Heart left ventricle (tissue), 16 donors: ENCODE data around the gene IFI27L2. TPM values are rescaled to one million over a fixed set of nuclear protein-coding genes. Genes with fewer than 3 reads are reported as not detected.

Source experiments
- ATAC-seq, 4 donors: fragments of 200-7000 bp; cut with Tn5 transposase; one replicate each; pipeline ENCODE4 v1.9.1; 2020 to 2022; ENCODE audit warnings: moderate library complexity in 4 of 4, mild to moderate bottlenecking in 3 of 4, moderate number of reproducible peaks in 1 of 4
- DNase-seq, 5 donors: peaks; one replicate each; pipeline ENCODE4 v3.0.0-alpha.2; 2020
- H3K27ac ChIP-seq, 12 donors: fragments of 200-600 bp; sonication (generic) in 4 of 12; one replicate each; pipeline versions ENCODE4 v1.5.0 to v1.8.0; 2016 to 2022; ENCODE audit warnings: mild to moderate bottlenecking in 2 of 12
- H3K27me3 ChIP-seq, 9 donors: fragments of 200-600 bp; sonication (generic) in 2 of 9; one replicate each; pipeline versions ENCODE4 v1.5.1 to v1.8.0; 2016 to 2022; ENCODE audit warnings: mild to moderate bottlenecking in 3 of 9
- H3K36me3 ChIP-seq, 9 donors: fragments of 200-600 bp; sonication (generic) in 2 of 9; one replicate each; pipeline versions ENCODE4 v1.5.0 to v1.8.0; 2018 to 2022; ENCODE audit warnings: mild to moderate bottlenecking in 2 of 9
- H3K4me1 ChIP-seq, 12 donors: fragments of 200-600 bp; sonication (generic) in 4 of 12; one replicate each; pipeline versions ENCODE4 v1.5.0 to v1.8.0; 2016 to 2022; ENCODE audit warnings: mild to moderate bottlenecking in 3 of 12
- H3K4me3 ChIP-seq, 12 donors: fragments of 200-600 bp; sonication (generic) in 4 of 12; one replicate each; pipeline versions ENCODE4 v1.5.0 to v1.8.0; 2017 to 2022; ENCODE audit warnings: mild to moderate bottlenecking in 9 of 12, moderate library complexity in 4 of 12
- H3K9me3 ChIP-seq, 12 donors: fragments of 200-600 bp; sonication (generic) in 4 of 12; one replicate each; pipeline versions ENCODE4 v1.5.0 to v1.8.0; 2016 to 2022; ENCODE audit warnings: mild to moderate bottlenecking in 1 of 12
- CTCF ChIP-seq, 12 donors: fragments of 200-600 bp; sonication (generic) in 4 of 12; IDR thresholded peaks; one replicate each; pipeline versions ENCODE4 v1.5.0 to v1.8.0; 2018 to 2022; ENCODE audit warnings: antibody characterized with exemption in 12 of 12, mild to moderate bottlenecking in 5 of 12
- POLR2A ChIP-seq, 2 donors: fragments of 450-650 bp; IDR thresholded peaks; one replicate each; pipeline ENCODE4 v1.6.1; 2017; ENCODE audit warnings: antibody characterized with exemption in 2 of 2, mild to moderate bottlenecking in 2 of 2, moderate library complexity in 2 of 2
- WGBS, 4 donors: extraction: QIAGEN DNeasy Blood & Tissue Kit in 2 of 4; methylation state at CpG; one replicate each; pipeline versions ENCODE4 v1.1.5 to v1.1.7; 2013 to 2018; 5-methylcytosine and 5-hydroxymethylcytosine counted together
- intact Hi-C, 10 donors: fragments of 100-400 bp; cut with DNase I; formaldehyde crosslinking; loops; one replicate each; pipeline versions ENCODE4 v1.11.1 to v1.14.2; 2022
- polyA plus RNA-seq, 2 donors: library from polyadenylated mRNA; stranded (reverse); fragments of 200-250 nt; gene quantifications; one replicate each; pipeline ENCODE4 v1.2.3, GENCODE V29; 2013
- total RNA-seq, 9 donors: library from RNA; depleted of rRNA in 2 of 9; stranded (reverse); fragments of >200 nt in 2 of 9; fragmentation: NEBNext Ultra II Directional in 3 of 9; extraction: Animal tissue kit (Norgen Biotek cat#: 25700) in 3 of 9; gene quantifications; one replicate each; pipeline versions ENCODE4 v1.1.0 to v1.2.4, GENCODE V29; 2016 to 2023
- donor health status: ischemic (EF 13 %, LVEDD 7.1; RV severe dilation, severe dysfunction).
- donor health status: healthy with polysubstance abuse.
- donor health status: DM: no; HTN: yes; CAD: no.
- donor health status: DM: no; HTN: no; CAD: no.
- donor health status: ischemic (EF 25% LVEDD 6.9; RV normal size, moderate dysfunction).
- donor health status: ischemic (EF 25% LVEDD 5.7; RV mildly dilated, moderate dysfunction).
- donor health status: healthy.
- donor health status: DM: yes; HTN: yes; CAD: no.
- donor health status: ischemic (EF 35%, LVEDD 5.7; RV mildly dilated, moderate dysfunction).
- donor health status: nonischemic (EF 11% LVEDD 7.7; RV severe dilation, severe dysfunction).
- donor health status: DM: yes; HTN: yes; CAD: no.
- donor health status: PGD.
- donor health status: ischemic (EF 29% LVEDD 5.4; RV normal size, mild dysfunction).
- donor health status: nonischemic (EF 23%, LVEDD 6.1; RV moderate dilation, normal function).

IFI27L2 gene
- total and polyA plus RNA-seq, 11 donors: 44.8 to 102 (median 61.8) TPM

- peak in 4 of 5 donors; percentile 58 to 72 (median 66) for DNase-seq
- Histone ChIP-seq H3K9me3 (no peaks in the 10 kb centered on the region), H3K4me1 (peaks cover 0 to 18% (median 8%) of the 10 kb centered on the region in 12 donors), H3K27ac (peak overlapping the region; percentile 3 to 88 (median 76)), H3K36me3 (peaks cover 0 to 12% (median 0%) of the 10 kb centered on the region in 9 donors), H3K4me3 (peak overlapping the region; percentile 3 to 73 (median 60)), H3K27me3 (no peaks in the 10 kb centered on the region)
- WGBS, 4 donors: 0 to 1% (median 1%) methylated on average over 12 of the region's 12 CpGs
- ATAC-seq: peak in 3 of 4 donors; percentile 47 to 73 (median 50)
- TF ChIP-seq CTCF (IDR thresholded peaks at IDR 0.05): peak in 2 of 12 donors; percentile 0 to 3
- no peak for TF ChIP-seq POLR2A (IDR thresholded peaks at IDR 0.05)
- intact Hi-C loops: loop anchor here in 8 of 10 donors (2.0 to 10.0 kb wide), 9 partner anchors 47 to 357 kb away; partner anchors contain the start of genes DDX24 (in 3 of the 8) and IFI27L1 (in 3 of the 8)
These were observed 482 bp upstream of the IFI27L2 start for GRCh38 chr14:94129758-94130414.

- TF ChIP-seq CTCF (IDR thresholded peaks at IDR 0.05): no peak
- no peak for TF ChIP-seq POLR2A (IDR thresholded peaks at IDR 0.05)
- intact Hi-C loops: loop anchor here in 3 of 10 donors (2.0 to 5.0 kb wide), 3 partner anchors 46 to 52 kb away; partner anchors contain the start of genes DDX24 (in 2 of the 3) and IFI27L1 (in 2 of the 3)
- ATAC-seq (no peak), DNase-seq (no peak)
- Histone ChIP-seq H3K4me3 (peak overlapping the region in 3 of 12 donors; percentile 58 to 63 (median 63)), H3K27ac (peak overlapping the region in 4 of 12 donors; percentile 68 to 88 (median 80)), H3K4me1 (peaks cover 0 to 18% (median 8%) of the 10 kb centered on the region in 12 donors), H3K27me3 (no peaks in the 10 kb centered on the region), H3K9me3 (no peaks in the 10 kb centered on the region), H3K36me3 (peaks cover 0 to 12% (median 0%) of the 10 kb centered on the region in 9 donors)
- WGBS, 4 donors: 85 to 92% (median 89%) methylated on average over 7 to 14 of the region's 14 CpGs
These were observed 1.1 kb downstream of the IFI27L2 start for GRCh38 chr14:94128216-94128839.

GRCh38 chr14:94127330-94127729 is 2.1 kb downstream of the IFI27L2 start:
- intact Hi-C loops: loop anchor here in 1 of 10 donors (5.0 kb wide), 1 partner anchor 45 kb away; the partner anchor contains the start of genes DDX24 and IFI27L1
- TF ChIP-seq POLR2A (IDR thresholded peaks at IDR 0.05) (no peak), CTCF (IDR thresholded peaks at IDR 0.05) (no peak)

GRCh38 chr14:94126800-94127199 is 2.6 kb downstream of the IFI27L2 start:
- TF ChIP-seq CTCF (IDR thresholded peaks at IDR 0.05) (no peak), POLR2A (IDR thresholded peaks at IDR 0.05) (no peak)
- Histone ChIP-seq H3K4me1 (peaks cover 0 to 18% (median 8%) of the 10 kb centered on the region in 12 donors), H3K27me3 (no peaks in the 10 kb centered on the region), H3K36me3 (peaks cover 0 to 12% (median 0%) of the 10 kb centered on the region in 9 donors), H3K4me3 (no peak overlapping the region), H3K27ac (no peak overlapping the region), H3K9me3 (no peaks in the 10 kb centered on the region)
- ATAC-seq: no peak
- WGBS, 4 donors: 81 to 94% (median 87%) methylated on average over 5 of the region's 5 CpGs
- DNase-seq: no peak
- intact Hi-C loops: loop anchor here in 1 of 10 donors (5.0 kb wide), 1 partner anchor 44 kb away; the partner anchor contains the start of genes DDX24 and IFI27L1

More at GRCh38 chr14:94127330-94127729, 2.1 kb downstream of the IFI27L2 start:
- no peak for DNase-seq
- no peak overlapping the region for H3K4me3 ChIP-seq
- H3K27me3 ChIP-seq: no peaks in the 10 kb centered on the region
- WGBS, 4 donors: 90 to 94% (median 91%) methylated on average over 6 of the region's 6 CpGs
- ATAC-seq: no peak
- H3K4me1 ChIP-seq: peaks cover 0 to 18% (median 8%) of the 10 kb centered on the region in 12 donors
- H3K36me3 ChIP-seq: peaks cover 0 to 12% (median 0%) of the 10 kb centered on the region in 9 donors
- no peak overlapping the region for H3K27ac ChIP-seq
- H3K9me3 ChIP-seq: no peaks in the 10 kb centered on the region
